LNCaP clone FGC (cell line): Measurements from ENCODE around the gene WSB2.

ENCODE experiments used
- DNase-seq: peaks from one replicate; pipeline ENCODE4 v3.0.0-alpha.2; 2011; ENCODE audit warnings: low read depth
- H3K4me3 ChIP-seq: 2 replicates; pipeline ENCODE4 v1.5.1; 2011; ENCODE audit warnings: mild to moderate bottlenecking, low read depth, low read length, control low read depth
- TF ChIP-seq, protein P1 (sequence below): IDR thresholded peaks from 2 replicates; pipeline ENCODE4 v1.5.1; 2012; ENCODE audit warnings: mild to moderate bottlenecking; ENCODE audit not compliant: control insufficient read depth, insufficient read depth; ENCODE audit errors: extremely low read depth

The WSB2 gene

DNA sequence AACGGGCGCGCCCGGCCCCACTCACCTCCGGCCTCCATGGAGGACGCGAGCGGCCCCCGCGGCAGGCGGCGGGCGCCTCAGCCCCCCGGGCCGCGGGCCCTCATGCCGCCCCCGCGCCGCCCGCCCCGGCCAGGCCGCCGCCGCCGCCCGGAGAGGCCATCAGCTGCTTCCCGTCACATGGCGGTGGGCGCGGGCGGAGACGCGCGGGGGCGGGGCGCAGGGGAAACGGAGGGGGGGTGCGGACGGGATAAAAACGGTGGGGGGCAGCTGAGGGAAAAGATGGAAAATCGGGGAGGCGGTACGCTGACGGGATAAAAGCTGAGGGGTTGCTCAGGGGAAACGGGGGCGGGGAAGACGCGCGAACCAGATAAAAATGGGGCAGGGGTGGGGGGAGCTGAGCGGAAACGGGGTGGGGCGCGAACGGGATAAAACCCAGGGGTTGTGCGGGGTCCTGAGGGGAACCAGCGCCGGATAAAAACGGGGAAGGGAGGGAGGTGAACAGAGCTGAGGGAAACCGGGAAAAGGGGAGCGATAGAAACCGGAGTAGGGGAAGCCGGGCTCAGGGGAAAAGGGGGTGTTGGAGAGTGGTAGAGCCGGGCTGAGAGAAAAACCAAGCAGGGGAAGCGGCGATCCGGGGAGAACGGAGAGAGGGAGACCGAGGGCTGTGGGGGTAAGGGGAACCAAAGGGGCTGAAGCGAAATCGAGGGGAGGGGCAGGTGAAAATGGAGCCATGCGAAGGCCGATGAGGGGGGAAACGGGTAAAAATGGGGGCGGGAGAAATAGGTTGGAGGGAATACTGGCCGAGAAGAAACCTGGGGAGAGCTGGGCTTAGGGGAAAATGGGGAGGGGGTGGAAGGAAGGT is at the start of gene WSB2:
Gene WSB2, minus strand, starts transcription at position 169 of the 862 bp plus-strand sequence. Its CDS starts 131 bp downstream, at position 38.
- TF ChIP-seq, protein P1, sequence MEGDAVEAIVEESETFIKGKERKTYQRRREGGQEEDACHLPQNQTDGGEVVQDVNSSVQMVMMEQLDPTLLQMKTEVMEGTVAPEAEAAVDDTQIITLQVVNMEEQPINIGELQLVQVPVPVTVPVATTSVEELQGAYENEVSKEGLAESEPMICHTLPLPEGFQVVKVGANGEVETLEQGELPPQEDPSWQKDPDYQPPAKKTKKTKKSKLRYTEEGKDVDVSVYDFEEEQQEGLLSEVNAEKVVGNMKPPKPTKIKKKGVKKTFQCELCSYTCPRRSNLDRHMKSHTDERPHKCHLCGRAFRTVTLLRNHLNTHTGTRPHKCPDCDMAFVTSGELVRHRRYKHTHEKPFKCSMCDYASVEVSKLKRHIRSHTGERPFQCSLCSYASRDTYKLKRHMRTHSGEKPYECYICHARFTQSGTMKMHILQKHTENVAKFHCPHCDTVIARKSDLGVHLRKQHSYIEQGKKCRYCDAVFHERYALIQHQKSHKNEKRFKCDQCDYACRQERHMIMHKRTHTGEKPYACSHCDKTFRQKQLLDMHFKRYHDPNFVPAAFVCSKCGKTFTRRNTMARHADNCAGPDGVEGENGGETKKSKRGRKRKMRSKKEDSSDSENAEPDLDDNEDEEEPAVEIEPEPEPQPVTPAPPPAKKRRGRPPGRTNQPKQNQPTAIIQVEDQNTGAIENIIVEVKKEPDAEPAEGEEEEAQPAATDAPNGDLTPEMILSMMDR = no peak
- no peak for DNase-seq
- peak within 1 kb of the TSS; percentile 76 for H3K4me3 ChIP-seq

DNA sequence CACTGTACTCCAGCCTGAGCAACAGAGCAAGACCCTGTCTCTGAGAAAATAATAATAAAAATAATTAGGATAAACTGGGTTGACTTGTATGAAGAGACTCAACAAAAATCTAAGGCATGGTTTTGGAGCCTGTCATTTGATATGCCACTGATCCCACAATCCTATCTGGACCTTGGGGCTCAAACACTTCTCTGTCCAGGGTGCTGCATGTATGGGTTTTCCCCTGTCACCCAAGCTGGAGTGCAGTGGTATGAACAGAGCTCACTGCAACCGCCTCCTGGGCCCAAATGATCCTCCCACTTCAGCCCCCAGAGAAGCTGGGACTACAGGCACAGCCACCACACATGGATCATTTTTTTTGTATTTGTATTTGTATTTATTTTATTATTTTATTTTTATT is 48.1 kb upstream of the WSB2 start:
- TF ChIP-seq, protein P1 = no peak
- no peak for DNase-seq

DNA sequence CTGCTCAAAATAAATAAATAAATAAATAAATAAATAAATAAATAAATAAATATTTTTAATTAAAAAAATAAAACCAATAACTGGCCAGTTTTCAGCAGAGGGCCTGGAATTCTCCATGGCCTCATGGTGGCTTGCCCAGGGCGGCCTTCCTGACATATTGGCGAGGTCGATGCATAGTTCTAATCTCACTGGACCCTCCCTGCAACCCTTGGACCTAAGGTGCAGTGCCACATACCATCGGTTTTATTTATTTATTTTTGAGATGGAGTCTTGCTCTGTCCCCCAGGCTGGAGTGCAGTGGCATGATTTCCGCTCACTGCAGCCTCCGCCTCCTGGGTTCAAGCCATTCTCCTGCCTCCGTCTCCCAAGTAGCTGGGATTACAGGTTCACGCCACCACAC is 46.7 kb upstream of the WSB2 start:
- no peak for DNase-seq
- no peak overlapping the region for H3K4me3 ChIP-seq
- TF ChIP-seq, protein P1 = no peak

More for the DNA sequence above, 48.1 kb upstream of the WSB2 start:
- H3K4me3 ChIP-seq = no peak overlapping the region

DNA sequence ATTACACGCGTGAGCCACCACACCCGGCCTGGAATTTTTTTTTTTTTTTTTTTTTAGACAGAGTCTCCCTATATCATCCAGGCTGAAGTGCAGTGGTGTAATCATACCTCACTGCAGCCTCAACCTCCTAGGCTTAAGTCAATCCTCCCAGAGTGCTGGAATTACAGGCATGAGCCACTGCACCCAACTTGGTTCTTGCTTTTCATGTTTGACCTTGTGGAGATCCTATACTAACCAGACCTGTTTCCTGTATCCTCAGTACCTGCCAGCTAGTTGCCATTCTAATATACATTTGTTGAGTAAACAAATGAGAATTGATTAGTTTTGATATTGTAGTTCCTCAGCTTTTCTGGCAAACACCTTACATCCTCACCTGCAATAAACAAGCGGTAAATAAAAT is 46.0 kb upstream of the WSB2 start:
- TF ChIP-seq, protein P1 = no peak
- H3K4me3 ChIP-seq = no peak overlapping the region
- DNase-seq = peak; percentile 93

DNA sequence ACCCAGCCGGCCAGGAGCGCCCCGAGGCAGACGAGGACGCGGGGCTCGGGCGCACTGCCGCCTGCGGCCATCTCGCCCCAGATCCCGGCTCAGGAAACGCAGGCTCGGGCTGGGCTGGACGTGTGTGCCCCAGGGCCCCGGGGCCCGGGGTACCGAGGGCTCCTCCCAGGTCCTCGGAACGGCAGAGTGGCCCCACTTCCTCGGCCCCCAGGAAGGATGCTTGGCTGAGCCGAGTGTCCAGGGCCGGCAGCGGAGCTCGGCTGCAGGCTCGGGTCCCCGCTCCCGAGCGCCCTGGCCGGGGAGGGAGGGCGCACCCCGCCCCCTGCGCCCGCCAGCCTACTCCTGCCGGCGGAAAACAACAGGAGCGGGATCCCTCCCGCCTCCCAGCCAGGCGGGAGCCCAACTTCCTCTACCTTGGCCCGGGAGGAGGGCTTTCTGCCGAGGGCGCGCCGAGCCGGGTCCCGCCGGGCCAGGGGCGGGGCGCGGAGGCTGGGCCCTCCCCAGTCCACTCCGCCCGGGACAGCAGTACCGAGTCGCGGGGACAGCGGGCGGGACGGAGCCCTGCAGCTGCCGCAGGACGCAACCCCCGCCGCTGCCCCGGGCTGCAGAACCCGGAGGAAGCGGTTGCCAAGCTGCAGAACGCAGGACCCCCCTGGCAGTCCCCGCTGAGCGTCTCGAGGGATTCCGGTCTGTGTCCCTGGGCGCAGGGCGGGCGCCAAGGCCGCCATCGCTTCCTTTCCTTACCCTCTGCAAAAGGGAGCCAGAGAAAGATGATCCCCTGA is 42.8 kb upstream of the WSB2 start, which contains the start of gene VSIG10:
Gene VSIG10, minus strand, starts transcription at position 411 of the 782 bp plus-strand sequence. Its CDS starts 340 bp downstream, at position 71.
- DNase-seq = no peak
- H3K4me3 ChIP-seq = peak within 1 kb of the TSS; percentile 74
- TF ChIP-seq, protein P1 = no peak

DNA sequence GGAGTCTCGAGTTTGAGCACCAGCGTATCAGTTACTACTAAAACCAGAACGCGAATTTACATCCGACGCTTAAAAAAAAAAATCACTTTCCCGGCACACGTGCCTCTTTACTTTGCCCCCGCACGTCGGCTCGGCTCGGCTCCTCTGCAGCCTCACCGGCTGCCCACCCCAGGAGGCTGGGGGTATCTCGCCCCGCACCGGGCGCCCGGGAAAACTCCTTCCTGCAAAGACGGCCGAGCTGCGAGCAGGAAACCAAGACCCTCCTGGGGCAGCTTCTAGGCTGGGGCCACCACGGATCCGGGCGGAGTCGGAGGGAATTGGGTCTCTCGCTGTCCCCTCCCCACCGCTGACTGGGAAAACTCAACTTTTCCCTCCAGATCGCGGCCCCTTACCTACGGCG is 42.2 kb upstream of the WSB2 start:
- no peak for DNase-seq
- H3K4me3 ChIP-seq = peak overlapping the region; percentile 74
- TF ChIP-seq, protein P1 = no peak
